HG03066 (cell line): Measurements from ENCODE around the gene DPP10.

ENCODE experiments used
- ATAC-seq: cut with Tn5 transposase; IDR thresholded peaks from one replicate; pipeline ENCODE4 v1.9.1; 2021; ENCODE audit warnings: low read depth; ENCODE audit not compliant: unreplicated experiment

The DPP10 gene

DNA sequence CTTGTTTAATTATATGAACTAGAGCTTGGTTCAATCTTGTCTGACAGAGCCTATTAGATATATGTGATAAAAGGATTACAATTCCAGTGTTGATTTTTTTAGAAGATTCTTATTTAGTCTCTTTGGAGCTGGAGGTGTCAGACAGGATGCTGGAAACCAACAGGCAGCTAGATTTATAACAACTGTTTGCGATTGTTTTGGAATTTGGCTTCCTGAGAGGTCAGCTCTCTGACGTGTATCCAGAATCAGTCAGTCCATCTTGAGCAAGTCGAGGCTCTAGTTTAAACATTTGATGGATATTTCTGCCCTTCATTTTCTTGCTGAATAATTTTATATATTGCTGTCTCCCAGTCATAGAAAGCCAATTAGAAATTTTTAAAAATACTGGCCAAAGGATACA lies 1062.9 kb downstream of the DPP10 start:
- ATAC-seq: no peak

DNA sequence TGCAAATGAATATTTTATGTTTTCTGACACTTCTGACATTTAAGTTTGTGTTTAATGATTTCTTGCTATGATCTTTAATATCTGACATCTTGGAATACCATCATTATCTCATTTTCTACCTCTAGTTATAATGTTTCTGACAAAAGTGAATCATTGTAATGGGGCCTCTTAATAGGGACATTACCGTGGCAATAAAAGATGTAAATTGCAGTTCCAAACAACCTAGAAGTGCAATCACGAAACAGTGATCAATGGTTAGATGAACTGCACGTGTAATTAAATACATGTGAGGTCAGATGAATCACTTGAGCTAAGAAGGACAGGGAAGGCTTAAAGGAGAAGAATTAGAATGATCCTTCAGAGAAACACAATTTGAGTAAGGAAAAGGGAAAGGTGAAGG lies 1078.3 kb downstream of the DPP10 start:
- no peak for ATAC-seq

DNA sequence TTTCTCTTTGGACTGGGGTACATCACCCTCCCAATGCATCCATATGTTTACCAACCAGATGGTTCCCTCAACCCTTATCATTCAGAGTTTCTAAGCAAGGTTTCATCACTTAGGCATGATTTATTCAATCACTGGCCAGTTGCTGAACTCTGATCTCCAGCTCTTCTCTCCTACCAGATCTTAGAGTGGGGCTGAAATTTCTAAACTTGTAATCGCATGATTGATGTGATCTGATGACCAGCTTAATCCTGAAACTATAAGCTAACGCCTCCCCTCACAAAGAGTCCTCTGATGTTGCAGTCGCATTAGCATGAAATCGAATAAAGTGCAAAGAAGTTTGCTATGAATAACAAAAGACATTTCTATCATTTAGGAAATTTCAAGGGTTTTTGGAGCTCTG lies 1082.0 kb downstream of the DPP10 start:
- ATAC-seq: no peak

DNA sequence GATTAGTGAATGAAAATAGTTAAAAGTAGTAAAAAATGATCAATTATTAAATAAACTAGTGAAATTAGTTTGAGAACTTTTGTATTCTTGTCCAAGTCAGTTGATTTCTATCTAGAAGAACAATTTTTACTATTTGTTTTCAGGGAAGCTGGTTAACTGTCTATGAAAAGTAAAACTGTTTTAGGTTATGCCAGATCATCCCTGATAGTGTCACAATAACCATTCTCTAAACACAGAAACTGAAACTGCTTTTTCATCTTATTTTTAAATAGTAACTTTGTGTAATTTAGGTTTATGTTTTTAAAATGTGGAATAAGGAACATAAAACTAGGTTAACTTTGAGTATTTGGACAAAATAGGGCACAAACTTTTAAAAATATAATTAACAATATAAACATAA lies 1087.2 kb downstream of the DPP10 start:
- ATAC-seq: no peak

DNA sequence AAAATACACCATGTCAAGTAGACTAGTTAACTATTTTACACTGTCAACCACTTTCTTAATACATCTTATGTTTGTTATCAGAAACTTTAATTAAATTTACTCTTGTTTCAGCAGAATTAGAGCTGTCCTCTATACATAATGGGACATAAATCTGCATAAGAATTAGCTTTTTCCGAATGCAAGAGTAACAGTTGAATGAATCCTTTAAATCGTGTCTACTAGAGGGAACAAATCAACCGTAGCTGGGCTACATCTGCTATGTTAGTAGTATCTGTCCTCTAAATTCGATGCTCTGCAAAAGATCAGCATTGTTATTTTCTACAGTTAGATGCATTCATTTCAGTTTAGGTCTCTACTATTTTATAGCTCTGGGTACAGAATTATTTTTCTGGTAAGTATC lies 1090.6 kb downstream of the DPP10 start:
- no peak for ATAC-seq

DNA sequence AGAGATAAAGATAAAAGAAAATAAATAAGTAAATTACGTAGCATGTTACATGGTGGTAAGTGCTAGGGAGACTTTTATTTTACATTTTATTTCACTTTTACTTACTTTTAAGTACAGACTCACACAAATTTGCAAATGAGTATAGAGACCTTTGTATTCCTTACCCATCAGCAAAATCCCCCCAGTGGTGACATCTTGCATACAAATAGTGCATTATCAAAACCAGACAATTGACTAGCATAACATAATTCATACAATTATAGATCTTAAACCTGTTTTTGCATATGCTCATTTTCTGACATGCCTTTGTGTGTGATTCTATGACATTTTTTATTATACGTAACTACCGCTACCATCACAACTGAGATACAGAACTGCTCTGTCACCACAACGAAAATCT lies 1099.4 kb downstream of the DPP10 start:
- no peak for ATAC-seq

DNA sequence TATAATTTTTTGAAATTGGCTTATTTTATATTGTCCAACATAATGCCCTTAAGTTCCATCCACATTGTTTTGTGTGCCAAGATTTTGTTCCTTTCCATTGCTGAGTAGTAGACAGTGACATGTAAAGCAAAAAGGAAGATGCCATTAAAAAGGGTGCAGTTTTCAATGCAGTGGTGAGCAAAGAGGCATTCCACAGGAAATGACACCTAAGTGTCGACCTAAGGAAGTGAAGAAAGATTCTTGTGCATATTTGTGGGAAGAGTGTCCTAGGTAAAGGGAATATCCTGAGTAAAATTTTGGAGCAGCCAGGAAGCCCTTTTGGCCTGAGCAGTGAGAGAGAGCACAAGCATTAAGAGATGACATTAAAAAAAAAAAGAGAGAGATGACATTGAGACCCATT lies 1099.9 kb downstream of the DPP10 start:
- ATAC-seq: no peak

DNA sequence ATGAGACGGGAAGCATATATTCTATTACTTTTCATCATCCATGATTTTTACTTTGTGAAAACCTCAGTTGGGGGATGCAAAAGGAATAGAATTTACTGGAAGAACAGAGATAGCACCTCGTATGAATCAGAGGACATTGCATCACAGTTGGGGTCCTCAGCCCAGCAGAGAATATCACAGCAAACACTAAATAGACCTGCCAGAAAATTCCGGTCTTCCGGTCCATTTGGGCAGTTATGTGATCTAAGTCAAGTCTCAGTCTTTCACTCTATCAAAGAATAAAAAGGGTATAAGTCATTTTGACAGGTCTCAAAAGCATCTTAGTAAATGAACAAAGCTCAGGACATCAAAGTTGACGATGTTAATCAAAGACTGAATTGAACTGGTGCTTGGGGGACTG lies 1100.6 kb downstream of the DPP10 start:
- no peak for ATAC-seq

DNA sequence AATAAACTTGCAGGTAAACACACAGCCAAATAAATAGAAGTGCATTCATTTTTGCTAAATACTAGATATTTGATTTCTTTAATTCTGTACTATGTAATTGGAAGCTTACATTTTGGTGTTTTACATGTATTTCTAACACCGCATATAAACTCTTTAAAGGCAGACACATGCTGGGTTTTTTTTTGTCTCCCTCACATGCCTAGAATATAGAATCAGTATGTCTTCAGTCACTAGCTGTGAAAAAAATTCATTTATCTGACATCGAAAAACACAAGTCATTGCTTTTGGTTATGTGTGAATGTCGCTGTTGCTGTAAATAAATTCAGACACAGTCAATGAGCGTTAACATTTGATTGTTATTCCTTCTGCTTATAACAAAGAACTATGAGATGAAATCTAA lies 1101.0 kb downstream of the DPP10 start:
- no peak for ATAC-seq

DNA sequence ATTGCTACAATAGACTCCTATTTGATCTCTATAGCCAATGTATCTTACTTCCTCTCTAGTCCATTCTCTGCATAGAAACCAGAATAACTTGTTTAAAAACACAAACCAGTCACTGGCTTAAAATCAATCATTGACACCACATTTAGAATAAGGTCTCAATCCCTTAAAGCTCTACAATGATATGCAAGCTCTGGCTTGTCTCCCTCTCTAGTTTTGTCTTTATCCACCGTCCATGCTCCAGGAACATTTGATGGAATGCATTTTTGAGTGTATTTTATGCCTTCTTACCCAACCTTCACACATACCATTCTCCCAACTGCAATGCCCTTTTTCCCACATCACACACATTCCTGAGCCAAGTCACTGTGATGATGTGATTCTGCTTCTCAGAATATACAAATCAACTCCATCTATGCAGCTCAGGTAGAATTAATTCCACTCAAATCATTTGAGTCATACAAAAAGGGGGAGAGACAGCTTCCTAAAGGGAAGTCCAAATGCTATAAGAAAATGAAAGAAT lies 1107.2 kb downstream of the DPP10 start:
- ATAC-seq: no peak

DNA sequence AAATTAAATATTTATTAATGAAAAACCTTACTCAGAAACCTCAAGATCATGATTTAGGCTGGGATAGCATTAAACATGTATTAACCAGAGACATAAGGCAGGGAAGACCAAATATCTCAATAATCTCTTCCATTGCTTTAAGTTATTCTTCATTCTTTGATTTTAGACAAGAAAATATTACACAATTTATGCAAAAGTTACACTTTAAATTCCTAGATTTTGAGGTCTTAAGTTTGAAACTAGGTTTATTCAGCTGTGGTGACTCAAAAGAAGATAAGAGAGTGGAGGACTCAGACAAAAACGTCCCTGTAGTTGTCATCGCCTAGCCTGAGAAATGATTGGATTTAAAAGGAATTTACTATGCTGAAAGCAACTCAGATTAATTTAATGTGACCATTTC lies 1110.3 kb downstream of the DPP10 start:
- ATAC-seq: no peak

DNA sequence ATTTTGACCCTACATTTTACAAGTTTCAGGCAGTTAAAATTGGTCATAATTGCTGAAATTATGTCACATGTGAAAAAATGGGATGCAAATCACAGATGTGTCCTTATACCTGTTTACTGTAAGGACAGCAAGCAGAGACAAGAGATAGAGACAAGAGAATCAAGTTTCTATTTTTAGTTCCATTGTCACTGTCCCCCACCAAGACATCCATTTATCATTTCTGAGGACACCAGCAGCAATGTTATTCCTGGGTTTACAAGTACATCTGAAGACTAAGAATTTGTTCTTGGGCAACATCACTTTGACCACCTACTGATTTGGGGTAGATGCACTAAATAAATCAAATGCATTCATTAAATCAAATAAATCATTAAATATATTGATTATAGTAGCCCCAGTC lies 1111.7 kb downstream of the DPP10 start:
- ATAC-seq: no peak

DNA sequence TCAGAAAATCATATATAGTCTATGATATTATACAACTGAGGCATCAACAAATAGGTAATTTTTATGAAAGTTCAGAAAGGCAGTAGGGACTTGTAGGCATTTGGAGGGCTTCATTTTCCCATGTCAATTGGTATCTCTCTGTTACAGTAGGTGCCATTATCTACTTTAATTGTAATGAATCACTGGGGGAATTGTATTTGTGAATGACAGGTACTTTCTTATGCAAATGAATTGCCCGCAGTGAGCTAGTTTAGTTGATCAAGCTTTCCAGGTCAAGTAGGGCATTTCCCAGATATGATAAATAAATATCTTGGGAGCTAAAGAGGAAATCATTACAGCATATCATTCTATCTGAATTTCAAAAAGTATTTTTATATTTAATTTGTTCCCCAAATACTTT lies 1116.3 kb downstream of the DPP10 start:
- ATAC-seq: no peak

DNA sequence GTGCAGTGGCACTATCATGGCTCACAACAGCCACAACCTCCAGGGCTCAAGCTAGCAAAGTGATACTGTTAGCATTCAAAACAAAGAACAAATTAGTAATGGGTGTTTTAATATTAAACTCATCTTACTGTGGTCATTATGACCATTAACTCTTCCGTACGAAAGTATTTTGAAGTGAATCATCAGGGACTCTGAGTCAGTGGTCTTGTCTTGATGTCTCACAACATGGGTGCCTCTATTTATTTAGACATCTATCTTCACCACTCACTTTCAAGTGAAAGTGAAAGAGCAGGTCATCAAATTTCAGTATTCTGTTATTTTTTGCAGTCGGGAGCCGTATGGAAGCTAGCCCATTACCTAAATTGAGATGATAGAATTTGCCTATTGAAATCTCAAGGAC lies 1118.2 kb downstream of the DPP10 start:
- ATAC-seq: no peak

DNA sequence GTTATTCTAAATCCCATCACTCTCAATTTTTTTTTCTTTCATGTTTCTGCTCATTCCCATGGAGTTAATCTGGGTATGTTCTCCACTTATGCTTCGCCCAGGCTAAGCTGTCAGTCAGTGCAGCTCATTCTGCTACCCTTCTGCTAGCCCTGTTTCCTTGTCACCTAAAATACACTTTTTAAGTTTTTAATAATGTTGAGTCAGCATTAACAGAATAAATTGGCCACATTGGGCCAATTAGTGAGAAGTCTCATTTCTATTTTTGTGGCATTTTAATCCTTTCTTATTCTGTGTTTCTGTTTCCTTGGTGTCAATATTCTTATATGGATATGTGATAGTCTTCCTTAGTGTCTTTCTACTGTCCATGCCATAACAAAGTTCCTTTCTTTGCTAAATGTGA lies 1126.2 kb downstream of the DPP10 start:
- no peak for ATAC-seq

DNA sequence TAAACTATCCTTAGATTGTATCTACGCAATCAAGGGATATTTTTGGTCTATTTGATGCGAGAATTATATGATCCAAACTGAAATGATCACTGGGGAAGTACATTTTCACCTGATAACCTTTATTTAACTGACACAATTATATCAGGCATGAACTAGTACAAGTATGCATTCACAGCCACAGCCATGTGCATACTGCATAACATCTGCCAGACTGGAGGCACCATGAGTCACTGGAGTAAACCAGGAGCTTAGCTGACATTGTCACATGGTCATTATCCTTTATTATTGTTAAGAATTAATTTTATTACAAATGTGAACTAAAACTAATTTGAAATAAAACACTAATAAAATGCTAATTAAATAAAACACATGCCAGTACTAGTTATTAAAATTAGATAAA lies 1127.1 kb downstream of the DPP10 start:
- ATAC-seq: no peak

DNA sequence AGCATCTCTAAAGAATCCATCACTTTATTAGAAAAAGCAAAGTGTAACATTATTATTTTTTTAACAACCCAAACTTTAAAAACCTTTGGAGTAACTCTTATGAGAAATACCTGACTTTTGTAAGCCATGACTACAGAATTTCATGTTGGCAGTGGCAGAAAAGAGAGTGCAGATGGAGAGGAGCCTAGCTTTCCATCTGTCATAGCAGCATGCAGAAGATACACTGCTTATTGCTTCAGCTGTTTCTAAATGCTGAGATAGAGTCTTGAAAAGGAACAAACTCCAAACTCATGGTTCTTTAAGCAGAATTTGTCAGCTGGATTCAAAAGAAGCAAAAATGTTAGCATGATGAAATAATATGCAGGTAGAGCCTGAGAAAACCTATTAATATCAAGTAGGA lies 1130.3 kb downstream of the DPP10 start:
- ATAC-seq: no peak

DNA sequence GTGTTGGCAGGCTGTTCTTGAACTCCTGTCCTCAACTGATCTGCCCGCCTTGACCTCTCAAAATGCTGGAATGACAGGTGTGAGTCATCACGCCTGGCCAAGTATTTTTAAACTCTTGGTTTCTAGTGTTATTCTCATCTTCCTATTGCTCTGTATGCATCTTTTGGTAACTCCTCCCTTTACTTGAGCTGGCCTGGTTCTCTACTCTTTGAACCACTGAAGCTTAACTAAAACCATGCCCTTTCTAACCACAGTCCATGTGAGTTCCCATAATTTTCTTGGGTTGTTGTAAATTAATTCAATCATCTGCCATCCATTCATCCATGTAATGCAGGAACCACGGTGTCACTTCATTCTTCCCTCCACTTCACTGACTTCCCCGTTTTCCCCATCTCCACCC lies 1131.3 kb downstream of the DPP10 start:
- ATAC-seq: no peak

DNA sequence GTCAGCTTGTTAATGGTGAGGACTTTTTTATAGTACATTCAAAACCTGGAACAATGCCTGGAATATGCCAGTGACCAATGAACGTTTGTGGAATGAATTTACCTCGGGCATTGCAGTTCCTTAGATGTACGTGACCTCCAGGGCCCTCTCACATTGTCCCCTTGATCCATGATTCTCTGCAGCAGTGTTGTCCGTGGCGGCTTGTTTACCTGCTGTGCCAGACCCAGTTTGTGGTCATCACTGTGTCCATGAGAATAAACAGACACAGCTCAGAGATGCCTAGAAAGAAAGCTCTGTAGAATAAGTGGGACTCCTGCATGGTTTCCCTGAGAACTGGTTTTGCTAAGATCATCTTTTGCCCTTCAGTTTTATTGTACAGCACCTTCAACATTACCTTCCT lies 1132.2 kb downstream of the DPP10 start:
- no peak for ATAC-seq

DNA sequence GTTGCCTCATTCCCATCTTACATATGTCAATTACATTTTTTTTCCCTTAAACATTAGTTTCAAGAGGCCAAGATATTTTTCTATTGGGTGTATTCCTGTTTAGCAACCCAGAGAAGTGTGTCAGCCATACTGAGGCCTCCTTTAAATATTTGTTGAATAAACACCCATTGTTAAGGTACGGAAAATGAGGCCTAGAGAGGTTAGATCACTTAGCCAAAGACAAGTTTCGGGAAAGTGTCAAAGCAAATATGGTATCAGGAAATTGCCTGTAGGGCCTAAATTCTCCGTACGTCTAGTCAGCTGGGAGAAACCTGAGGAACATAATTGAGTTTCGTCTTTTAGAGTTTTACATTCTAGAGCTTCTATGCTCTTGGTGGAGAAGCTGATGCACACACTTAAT lies 1138.3 kb downstream of the DPP10 start:
- no peak for ATAC-seq

DNA sequence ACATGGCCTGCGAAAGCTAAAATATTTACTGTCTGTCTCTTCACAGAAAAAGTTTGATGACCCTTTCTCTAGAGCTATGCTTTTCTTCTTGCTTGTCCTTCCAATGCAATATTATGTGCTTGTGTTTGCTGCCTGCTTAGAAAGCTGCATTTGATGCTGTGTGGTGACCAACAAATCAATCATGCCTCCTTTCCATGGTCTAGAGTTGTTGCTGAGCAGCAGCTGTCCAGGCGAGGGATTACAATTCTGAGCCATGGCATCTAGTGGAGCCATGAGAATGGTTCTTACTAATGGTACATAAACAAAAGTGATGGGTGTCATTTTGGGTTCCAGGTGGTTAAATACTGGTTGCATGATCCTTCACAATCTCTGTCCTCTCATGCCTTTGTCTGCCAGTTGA lies 1142.1 kb downstream of the DPP10 start:
- ATAC-seq: no peak

DNA sequence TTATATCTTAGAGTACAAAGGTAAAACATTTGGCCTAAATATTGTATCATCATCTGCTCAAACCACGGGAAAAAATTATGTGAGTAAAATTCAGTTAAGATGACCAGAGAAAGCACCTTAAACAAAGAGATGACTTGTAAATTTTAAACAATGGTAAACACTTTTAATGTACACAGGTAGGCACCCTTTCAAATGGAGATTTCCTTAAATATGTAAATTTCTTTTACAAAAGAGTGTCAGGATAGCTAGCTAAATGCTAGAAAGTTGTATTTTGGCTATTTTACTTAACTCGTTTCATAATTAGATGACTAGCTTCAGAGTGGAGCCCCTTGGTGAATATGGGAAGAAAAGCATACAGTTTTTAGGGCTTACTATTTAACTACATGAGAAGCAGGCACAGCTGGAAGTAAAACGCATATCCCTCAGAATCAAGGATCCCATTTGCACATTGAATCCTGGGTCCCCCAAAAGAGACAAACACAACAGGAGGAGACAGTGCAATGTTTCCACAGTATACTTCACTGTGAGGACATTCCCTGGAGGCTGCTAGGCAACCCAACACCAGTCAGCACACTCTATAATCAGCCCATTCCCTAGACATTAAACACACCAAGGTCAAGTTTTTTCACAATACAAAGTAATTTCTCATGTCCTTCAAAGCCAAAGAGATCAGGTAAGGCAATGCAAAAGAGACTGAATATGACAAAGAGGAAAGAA lies 1154.4 kb downstream of the DPP10 start:
- no peak for ATAC-seq

DNA sequence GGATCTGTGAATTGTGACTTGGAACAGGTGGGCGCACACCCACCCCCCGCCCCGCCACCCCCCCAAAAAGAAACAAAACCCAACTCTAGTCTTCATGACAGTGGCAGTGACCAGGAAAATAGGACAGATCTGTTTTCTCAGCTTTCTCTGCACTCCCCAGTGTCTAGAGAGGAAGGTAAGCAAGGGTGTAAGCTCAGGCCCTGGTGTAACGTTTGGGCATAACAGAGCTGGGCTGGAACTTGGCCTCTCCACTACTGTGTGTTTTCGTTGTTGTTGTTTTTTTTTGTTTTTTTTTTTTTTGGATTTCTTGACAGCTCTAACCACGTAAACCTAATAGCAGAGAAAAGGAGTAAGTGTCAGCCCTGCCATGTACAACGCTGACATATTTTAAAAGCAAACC lies 1160.8 kb downstream of the DPP10 start:
- ATAC-seq: no peak
